GM18909 (cell line): ENCODE results near the gene ALK.

Experiments used
- ATAC-seq: cut with Tn5 transposase; IDR thresholded peaks from one replicate; pipeline ENCODE4 v1.9.1; 2021; ENCODE audit warnings: mild to moderate bottlenecking; ENCODE audit not compliant: unreplicated experiment, poor library complexity

The ALK gene

DNA sequence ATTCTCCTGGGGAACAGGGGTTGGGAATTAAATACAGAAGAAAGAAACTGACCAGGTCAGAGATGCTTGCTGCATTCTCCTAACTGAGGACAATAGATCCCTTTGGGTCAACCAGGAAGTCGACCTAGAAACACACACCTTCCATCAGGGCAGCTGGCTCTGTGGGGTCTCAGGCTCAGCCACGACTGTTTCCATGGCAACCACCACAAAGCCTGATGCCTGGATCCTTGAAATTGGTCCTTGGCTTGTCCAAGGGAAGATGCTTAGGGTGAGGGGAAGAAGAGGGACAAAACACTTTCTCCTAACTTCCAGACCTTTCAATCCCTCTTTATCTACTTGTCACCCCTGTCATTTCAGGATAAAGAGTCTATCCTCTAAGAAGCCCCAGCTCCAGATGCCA lies 194.4 kb downstream of the ALK start:
- ATAC-seq = no peak

DNA sequence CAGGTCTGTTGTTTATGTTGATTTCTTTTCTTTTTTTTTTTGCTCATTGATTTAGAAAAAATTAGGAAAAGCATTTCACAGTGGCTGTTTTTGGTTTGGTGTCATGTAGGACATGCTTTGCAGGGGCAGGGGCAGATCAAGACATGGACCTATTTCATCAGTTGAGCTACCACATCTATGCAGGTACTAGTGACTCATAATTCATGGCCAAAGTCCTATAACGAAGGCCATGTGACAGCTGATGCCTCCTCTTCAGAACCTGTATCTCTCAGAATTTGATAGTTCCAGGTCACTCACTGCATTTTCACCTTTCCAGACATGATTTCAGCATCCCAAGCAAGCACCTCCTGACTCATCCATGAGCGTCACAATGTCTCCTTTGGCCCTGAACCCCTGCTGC lies 195.8 kb downstream of the ALK start:
- ATAC-seq = no peak

DNA sequence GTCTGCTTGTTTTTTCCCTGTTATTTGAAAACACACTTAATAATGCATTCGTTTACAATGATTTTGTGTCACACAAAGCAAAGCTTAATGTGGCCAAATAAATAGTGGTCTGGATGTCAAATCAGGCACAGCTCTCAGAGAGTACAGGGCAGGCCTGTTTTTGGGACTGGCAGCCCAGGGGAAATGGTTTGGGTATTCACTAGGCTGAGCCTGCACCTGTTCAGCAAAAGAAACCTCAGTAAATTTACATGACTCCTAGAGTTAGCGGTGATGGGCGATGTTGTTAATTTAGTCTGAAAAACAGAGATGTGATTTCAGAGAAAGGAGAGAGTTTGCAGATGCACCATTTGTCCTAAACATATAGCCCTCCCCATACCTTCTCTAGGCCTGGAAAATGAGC lies 197.1 kb downstream of the ALK start:
- ATAC-seq = peak; percentile 44

DNA sequence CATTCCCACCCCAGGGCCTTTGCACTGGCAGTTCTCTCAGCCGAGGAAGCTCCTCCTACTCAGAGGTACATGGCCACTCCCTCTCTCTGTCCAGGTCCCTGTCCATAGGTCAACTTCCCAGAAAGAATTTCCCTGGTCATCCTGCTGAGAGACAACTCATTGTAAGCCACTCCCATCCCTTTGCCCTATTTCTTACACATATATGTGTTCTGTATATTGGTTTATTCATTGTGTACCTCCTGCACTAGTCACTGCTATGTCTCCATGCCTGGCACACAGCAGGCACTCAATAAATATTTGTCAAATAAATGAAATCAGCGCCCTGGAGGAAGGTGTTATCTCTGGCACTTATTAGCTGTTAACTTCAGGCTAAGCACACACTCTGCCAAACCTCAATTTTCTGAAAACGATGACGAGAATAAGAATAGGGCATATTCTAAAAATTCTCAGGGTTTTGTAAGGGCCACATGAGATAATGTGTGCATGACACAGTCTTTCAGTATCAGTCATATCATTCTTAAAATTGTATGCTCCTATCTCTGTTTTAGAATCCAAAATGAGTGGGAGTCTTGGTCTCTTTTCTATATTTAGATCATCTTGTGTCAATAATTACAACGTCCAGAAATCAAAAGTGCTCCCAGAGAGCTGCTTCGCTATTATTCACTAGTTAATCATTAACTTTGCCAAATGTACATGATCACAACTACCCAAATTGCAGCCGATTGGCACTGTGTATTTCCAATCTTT lies 198.0 kb downstream of the ALK start:
- peak; percentile 76 for ATAC-seq

DNA sequence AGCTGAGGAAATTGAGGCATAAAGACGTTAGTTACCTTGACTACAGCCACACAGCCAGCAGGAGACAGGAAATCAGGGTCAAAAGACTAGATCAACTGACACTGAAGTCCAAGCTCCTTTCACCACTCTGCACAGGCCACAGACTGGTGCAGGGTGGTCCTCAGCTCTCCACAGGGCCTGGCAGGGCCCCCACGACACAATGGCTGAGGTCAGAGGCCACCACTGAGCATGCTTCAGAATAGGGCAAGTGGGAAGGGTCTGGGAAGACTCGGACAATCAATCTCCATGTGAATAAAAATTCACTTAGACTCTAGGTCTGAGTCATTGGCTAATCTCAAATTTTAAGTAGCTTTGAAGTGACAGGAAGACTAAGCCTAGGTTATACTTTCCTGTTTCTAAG lies 201.7 kb downstream of the ALK start:
- ATAC-seq = no peak

DNA sequence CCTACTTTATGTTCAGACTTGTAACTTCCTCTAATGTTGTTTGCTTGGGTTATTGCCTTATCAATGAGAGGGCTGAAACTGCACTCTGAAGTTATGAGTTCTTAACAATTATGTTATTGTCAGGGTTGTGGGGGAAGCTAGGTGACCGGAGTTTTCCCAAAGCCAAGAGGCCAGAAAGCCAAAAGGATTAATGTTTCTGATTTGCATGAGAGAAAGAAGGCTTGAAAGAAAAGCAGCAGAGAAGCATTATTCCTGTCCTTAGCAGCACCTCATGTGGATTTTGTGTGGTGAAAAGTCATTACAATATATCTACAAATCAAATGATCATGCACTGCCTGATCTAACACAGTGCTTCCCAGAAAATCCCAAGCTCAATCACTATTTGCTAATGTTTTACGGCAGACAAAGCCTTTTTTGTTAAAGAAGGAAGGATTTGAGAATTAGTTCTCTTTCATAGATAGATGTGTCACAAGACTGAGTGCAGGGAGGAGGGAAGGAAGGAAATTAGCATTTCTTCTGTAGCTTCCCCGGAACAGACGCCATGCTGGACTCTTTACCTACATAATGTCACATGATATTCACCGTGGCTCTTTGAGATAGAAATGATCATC lies 203.2 kb downstream of the ALK start:
- ATAC-seq = no peak

DNA sequence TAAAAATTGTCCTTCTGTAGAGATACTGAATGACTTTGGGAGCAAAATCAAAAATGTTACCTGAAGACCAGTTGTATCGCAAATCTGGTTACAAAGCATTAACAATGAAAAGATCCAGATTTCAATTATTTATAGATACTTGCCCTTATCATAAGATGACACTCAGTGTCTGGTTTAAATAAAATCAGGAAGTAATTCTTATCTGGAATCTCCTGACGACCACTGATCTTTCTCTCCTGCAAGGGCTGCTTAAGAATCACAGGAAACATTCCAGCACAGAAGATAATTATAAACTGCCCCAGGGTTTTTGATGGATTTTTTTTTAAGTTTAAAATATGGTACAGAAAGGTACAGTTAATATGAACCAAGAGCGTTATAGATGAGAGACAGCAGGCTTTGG lies 205.7 kb downstream of the ALK start:
- ATAC-seq = no peak

DNA sequence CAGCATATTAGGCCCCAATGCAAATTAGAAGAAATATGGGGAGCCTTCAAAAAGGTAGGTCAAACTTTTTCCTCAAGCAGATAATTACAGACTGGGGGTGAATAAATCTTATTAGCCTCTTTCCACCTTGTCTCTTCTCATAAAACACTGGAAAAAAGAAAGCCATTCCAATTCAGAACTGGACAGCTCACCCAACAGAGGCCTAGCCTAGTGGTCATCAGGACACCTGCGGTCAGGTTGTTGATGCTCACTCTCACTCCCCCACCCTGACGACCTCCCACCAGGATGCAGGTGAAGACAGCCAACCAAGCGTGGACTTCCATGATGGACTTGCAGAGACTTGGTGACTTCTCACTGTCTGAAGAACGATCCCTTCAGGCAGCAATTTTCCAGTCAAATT lies 207.1 kb downstream of the ALK start:
- ATAC-seq = no peak

DNA sequence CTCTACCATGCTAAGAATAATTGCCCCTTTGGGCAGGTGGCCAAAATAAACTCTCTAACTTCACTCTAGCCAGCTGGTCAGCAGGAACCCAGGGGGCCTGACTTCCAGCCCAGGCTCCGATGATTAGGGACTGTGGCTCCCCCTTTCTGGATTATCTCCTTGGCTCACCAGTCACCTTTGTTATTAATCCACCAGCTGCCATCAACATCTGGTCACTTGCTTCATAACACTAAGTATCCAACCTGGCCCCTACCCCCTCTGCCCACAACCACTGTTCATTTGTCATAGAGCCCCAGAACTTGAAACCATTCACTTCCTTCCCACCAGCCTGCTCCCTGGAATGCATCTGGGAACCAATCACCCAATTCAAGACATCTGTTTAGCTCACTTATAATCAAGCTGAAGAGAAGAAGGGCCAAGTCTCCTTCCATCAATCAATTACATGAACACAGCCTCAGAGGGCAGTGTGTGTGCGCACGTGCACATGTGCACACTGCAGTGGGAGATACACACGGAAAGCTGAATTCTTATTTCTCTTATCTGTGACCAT lies 215.1 kb downstream of the ALK start:
- no peak for ATAC-seq

DNA sequence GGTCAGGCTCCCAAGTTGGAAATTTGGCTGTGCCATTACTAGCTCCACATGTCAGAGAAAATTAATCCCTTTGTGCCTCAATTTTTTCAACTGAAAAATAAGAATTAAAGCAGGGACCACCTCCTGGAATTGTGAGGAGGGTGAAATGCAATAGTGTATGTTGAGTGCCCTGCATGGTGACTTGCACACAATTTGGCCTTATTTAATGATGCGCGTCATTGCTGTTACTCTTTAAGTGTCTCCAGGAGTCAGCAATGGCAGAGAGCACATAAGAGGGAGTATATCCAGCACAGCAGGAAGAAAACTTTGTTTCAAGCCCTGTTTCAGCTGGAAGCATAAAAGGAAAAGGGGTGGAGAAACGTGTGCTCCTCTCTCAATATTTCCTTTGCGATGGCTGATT lies 215.8 kb downstream of the ALK start:
- no peak for ATAC-seq

DNA sequence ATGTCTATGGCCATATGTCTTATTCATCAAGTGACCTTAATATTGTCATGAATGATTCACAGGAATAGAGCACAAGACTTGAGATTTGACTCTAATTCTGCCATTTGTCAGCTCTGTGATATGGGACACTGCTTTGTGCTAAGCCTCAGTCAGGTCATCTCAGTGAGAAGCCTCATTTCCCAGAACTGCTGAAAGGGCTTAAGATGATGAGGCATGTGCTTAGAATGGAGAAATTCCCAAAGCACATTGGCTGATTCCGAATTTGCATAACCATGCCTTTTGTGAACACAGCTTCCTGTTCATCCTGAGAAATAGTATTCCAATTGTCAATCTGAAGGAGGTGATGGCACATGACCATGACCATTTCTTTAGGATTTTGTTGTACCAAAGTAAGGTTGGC lies 218.1 kb downstream of the ALK start:
- no peak for ATAC-seq

DNA sequence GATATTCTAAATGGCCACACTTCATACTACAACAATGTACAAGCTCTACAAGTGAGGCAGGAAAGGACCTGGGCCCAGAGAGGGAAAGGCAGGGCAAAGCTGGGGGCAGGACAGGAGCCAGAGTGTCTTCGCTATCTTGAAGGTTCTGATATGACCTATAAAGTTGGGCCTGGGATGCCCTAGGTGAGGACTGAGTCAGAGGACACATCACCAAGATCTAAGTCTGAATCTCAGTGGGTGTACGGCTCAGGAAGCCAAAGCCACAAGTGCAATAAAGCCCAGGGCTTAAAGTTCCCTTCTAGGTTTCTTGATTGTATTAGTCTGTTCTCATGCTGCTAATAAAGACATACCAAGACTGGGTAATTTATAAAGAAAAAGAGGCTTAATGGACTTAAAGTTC lies 219.1 kb downstream of the ALK start:
- ATAC-seq = no peak

DNA sequence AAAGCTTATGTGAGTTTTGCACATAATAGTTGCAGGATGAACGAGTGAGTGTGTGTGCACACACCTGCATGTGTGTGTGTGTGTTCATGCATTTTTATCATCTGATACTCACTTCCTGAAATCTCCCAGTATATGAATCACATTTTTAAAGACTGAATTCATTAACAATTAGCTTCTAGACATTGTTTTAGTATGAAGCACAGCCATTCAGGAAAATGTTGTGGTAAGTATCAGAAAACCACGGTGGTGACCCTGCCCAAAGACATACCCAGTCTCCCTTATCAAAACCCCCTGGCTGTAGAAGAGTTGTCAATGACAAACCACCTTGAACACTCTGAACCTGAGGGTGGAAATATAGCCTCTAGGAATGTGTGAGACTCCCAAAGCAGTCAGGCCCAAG lies 220.8 kb downstream of the ALK start:
- ATAC-seq = no peak

DNA sequence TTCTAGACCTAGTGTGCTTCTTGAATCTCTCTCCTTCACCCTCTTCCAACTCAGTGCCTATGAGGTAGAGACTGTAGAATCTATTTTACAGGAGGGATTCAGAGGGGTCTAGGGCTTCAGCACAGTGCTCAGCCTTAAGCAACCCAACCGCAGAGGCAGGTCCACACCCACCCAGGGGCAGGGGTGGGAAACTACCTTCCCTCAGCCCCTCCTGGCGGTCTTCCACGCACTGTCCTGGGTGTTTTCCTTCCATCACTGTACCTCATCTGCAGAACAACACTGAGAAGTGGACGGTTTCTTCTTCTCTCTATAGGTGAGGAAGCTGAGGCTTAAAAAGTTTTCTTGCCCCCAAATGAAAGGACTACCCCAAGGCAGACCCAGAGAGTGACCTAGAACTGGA lies 222.3 kb downstream of the ALK start:
- no peak for ATAC-seq

DNA sequence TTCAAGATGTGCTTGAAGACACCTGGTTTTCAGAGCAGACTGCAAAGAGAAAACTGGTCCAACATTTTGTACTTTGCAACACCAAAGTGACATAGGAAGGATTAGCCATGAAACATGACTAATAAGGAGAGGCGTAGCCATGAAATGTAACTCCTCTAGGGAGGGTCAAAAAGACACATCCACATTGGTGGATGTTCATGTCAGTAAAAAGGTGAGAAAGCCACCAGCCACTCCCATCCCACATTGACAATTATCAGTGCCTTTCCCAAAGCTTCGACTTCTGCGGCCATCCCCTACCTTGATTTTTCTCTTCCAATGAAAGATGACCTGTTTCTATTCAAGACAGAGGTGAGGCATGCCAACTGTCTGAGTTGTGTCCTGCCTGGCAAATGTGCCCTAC lies 223.2 kb downstream of the ALK start:
- ATAC-seq = no peak

DNA sequence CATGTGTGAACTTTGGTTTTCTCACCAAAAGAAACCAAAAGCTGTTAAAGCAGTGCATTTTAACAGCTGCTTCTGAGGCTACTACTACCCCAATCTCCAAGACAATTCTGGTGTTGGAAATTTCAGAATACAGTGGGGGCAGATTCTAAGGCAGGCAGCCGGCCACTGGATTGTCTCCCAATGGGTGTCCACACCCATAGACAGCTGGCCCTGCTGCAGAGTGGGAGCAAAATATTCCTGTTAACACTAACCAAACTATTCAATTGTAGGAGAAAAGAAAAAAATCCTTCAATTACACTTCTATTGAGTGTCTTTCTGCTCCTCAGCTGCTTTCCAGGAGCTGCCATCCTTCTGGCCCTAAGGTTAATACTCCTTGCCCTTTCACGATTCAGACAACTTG lies 223.7 kb downstream of the ALK start:
- no peak for ATAC-seq

DNA sequence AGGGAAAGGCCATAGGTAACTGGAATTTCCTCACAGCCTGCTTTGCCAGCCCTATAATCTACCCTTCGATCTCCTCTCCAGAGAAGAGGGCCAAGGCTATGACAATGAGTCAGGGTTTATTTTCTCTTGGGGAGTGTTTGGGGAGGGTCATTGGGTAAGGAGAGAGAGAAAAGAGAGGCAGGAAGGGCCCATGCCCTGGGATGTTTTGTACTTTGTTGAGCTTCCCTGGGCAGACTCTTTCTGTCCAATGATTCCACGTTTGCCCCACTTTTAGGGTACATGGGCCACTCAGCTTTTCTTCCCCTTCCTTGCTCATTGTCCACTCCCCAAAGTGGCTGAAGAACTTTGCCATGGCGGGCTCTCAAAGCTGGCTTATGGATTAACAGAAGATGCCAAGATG lies 224.2 kb downstream of the ALK start:
- no peak for ATAC-seq

DNA sequence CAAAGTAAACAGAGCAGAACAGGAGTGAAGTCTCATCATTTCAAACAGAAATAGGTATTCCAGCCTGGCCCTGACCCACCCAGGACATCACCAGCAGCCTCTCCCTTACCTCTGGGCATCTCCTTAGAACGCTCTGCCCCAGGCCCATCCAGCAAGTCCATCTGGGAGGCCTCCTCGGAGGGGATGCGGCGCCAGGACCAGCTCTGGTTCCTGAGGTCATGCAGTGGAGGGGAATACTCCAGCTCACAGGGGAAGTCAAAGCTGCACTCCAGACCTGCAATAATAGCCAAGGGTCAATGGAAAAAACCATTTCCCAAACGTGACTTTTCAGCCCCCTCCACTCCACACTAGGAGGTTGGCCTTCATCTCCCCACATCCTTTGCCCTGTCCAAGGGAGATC lies 226.6 kb downstream of the ALK start:
- no peak for ATAC-seq

DNA sequence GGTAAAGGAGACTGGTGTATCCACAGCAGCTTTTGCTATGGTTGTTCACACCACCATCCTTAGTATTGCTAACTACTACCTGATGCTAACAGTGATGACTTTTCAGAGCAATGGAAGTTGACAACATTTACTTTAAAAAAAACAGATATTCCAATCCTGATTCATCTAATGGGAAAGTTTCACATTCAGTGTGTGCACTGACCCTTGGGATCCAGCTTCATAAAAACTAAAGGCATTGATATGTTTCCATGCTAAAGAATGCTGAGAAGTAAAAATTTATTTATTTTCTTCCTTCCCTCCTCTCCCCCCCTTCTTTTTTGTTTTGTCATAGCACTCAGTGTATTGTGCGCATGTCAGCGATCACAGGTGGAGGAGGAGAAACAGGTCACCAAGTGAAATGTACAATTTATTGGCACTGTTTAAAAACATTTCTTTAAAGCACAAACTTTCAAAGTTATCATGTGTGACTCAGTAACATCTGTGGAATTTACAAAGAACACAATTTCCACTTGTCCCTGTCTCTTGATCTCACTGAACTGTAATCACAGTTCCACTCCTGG lies 229.9 kb downstream of the ALK start:
- ATAC-seq = no peak

DNA sequence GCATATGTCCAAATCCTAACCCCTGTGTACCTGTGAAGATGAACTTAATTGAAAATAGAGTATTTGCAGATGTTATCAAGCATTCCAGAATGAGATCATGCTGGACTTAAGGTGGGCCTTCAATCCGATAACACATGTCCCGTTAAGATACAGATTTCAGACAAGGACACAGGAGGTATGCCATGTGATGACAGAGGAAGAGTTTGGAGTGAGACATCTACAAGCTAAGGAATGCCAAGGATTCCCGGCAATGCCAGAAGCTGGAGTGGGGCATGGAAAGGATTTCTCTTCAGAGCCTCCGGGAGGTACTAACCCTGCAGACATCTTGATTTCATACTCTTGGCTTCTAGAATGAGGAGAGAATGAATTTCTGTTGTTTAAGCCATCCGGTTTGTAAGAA lies 231.7 kb downstream of the ALK start:
- ATAC-seq = no peak

DNA sequence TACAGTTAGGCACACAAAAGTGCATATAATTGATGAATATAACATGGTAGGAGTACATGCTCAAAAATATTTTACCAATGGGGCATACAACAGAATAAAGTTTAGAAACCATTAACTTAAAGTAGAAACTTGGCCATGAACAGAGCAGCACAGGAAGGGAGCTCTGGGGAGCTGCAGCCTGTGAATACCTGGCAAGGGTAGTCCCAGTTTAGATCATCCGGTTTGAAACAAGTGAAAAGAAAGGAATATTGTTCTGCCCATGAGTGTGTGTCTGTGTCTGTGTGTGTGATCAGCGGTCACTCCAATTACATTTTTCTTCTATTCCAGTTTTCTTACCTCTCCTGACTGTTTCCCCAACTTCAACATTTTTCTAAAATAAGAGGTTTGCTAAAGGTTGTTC lies 233.0 kb downstream of the ALK start:
- no peak for ATAC-seq

DNA sequence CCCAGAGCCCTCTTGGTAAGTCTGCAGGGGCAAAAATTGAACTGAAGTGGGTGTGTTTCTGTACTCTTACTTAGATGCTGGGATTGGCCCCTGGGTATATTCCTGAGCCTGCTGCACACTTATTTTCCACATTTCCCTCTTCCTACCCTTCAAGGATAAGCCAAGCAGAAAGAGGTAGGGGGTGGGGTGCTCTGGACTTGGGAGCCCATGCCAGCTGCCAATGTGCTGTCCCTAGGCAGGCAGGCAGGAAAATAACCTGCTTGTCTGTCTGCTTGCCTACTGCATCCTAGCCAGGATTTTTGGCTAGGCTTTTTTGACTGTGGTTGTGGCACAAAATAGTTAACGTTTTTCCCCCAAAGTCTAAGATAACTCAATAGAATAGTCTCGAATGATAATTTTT lies 234.3 kb downstream of the ALK start:
- no peak for ATAC-seq
